ENCODE measurements around the gene POMGNT2.
A peak's percentile ranks its signal among the peaks of the same experiment; 100 is the strongest.

POMGNT2 gene

DNA sequence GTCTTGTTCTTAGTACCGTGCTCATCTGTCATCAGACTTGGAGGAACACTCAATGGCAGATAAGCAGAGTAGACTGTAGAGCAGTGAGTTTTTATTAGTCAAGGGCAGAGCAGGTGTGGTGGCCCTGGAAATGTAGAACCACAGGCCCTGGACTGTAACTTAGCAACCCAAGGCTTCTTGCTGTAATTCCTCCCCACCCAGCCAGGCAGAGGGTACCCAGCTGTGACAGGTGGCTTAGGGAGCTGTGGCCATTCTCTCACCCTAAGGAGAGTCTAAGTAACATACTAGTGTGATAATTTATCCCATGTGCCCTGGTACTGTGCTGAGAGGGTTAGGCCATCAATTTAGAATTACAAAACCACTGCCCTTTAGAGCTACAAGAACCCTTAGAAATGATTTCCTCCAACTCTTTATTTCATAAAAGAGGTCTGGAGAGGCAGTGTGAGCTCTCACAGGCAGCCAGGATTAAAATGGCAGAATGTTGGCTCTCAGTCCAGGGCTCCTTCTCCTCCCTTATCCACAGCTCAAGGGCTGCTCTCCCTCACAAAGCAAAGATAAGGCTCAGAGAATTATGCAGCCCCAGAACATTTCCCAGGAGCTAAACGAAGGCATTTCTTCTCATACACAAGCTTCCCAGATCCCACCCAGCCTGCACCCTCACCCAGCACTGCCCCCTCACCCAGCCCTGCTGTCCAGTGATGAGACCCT, 3.0 kb downstream of the POMGNT2 start:
- peak in 1 of 2 experiments; percentile 27 for DNase-seq

GRCh38 chr3:43098761-43099160, 7.1 kb downstream of the POMGNT2 start:
- DNase-seq, result no peak

GRCh38 chr3:43097400-43098080, 8.3 kb downstream of the POMGNT2 start:
- DNase-seq, result no peak

DNA sequence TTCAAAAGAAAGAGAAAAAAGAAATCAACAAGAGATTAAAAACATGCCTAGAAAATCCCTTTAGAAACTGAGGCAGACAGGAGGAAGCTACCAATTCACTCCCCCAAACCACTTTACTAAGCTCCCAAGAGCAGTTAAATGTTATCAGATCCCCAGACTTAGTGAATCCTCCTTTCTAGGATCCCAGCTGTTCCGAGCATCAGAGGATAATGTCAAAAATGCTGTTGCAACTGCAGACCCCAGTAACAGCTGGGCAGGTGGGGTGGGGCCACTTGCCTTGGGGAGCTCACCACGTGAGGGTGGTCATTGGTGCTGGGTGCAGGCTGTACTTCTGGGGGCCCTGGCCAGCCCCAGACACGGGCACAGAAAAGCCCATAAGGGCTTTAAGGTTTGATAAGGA, 9.1 kb downstream of the POMGNT2 start:
- DNase-seq, result no peak

- no peak for DNase-seq
Observed at GRCh38 chr3:43095370-43095769, 10.5 kb downstream of the POMGNT2 start.

DNA sequence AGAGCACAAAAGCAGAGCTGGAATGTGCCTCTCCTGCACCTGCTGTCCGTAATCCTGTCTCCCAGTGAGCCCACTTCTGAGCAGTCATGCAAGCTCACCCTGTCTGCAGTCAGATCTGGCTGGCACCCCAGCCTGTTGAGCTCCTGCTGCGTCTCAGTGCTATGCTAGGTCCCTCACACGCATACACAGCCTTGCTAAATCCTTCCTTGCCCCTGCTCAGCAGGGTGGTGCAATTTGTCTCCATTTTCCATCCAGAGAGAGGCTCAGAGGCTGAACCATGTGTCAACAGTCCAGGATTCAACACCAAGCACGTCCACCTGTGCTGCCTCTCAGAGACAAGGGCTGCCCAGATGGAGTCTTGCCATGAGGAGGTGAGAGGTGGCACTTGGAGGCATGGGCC, 11.0 kb downstream of the POMGNT2 start:
- DNase-seq, result no peak

DNA sequence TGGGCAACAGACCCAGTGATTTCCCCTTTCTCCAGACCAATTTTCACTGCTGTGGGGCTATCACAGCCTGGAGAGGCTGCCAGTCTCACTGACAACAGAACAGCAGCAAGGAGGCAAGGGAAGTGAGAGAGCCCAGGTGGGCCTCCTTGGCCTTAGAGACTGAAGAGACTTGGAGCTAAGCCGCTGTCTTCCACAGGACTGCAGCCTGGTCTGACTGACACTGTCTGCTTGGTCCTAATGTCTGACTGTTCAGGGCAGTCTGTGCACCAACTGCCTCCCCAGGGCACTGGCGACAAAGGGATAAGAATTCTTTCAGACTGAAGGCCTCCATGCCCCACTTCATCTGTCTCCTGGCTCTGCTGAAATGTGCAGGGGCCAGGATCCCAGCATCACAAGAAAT, 11.5 kb downstream of the POMGNT2 start:
- no peak for DNase-seq

DNA sequence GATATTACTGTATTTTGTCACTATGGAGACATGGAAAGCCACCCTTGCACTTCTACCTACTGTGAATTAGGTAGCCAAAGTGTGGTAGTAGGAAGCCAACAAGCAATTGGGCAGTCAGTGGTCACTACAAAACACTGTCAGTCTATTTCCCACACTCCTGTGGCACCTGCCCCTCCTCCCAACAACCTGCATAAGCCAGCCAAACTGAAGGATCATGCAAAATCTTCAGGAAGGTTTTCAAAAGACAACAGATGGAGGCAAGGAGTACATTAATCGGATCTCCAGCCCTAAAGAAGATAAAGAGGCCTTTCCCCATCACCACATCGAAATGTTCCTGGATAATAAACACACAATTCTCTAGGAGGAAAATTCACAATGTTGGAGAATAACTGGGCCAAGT, 11.9 kb downstream of the POMGNT2 start:
- no peak for DNase-seq

DNA sequence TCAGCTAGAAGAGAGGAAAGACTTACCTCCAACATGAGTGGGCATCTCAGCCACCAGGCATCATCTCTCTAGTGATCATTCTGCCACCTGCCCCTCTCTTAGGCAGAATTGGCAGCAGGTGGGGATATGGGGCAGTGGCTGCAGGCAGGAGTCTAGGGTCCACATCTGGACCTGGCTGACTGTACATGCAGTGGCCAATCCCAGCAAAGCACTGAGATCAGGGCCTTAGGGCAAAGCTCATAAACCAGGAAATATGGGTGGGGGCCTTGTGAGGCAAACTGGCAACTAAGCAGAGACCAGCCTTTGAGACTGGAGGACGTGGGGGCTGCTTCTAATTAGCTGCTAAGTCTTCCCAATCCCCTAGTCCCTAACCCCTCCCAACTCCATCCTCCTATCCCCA, 12.9 kb downstream of the POMGNT2 start:
- no peak for DNase-seq

- no peak for DNase-seq
Observed at GRCh38 chr3:43091481-43091880, 14.4 kb downstream of the POMGNT2 start.

DNA sequence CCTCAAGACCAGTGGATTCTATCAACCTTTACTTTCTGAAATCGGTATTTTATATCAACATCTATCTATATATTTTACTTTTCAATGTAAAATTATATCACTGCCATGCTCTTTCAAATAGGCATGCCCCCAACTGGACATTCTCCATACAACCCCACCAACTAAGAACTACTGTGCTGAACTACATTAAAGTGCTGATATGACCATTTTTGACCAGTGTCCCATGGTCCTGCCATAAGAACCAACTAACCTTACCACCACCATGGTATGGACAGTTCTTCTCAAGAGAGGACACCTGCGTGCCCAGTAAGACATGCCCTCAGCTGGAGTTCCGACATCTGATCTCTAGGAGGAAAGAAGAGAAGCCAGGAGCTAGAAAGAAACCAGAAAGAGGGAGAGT, 15.6 kb downstream of the POMGNT2 start:
- DNase-seq, result no peak

DNA sequence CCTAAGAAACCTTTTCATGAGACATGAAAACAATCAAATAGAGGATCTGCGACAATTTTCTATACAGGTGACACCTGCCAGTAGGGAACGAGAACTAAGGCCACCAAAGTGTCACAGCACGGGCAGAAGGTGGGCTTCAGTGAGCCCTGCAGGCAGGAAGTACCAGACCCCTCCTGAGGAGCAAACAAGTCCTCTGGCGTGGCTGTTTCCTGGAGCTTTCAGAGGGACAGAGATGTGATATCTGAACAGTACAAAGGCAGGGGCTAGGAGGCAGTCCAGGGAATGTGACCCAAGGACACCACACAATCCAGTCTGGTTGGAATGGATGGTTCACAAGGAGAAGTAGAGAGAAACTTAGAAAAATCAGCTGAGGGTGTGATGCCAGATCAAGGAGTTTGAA, 16.8 kb downstream of the POMGNT2 start:
- no peak for DNase-seq

DNA sequence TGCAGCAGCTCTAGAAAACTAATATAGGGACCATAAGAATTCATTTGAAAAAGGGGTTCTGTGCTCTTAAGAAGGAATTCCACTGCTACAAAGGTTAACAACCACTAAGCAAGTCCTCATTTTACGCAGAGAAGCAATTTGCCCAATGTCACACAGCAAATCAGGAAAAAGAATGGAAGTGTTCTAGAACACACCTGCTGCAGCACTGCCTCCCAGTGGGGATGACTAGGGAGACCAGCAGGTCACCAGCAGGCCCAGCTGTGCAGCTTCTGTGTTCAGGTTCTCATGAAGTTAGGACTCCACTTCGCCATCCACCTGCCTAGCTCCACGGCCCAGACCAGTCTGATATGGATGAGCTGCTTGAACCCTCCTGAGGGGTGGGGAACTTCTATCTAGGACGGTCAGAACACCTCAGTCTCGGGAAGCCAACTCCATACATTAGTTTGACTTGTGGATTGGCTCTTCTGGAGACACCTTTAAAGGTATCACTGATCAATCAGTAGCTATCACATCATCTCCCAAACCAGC, 18.6 kb downstream of the POMGNT2 start:
- DNase-seq, result no peak

GRCh38 chr3:43086460-43087165, 19.3 kb downstream of the POMGNT2 start:
- DNase-seq, result no peak

DNA sequence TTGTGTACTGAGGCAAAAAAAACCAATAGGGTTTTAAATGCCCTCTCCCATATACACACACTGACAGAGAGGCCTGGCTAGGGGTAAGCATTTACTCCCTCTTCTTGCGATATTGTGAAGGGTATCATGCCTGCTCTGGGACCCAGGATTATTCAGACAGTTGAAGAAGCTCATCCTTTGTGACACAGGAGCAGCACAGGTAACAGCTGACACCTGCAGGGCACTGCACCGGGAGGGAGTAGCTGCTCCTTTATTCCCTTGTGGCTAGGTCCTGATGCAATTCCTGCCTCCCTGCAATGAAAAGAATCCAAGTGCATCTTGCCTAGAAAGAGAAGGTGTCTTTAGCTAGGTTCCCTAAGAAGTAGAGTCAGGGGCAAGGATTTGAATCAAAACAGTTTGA, 23.4 kb downstream of the POMGNT2 start:
- DNase-seq, result no peak

- DNase-seq, result no peak
Observed at GRCh38 chr3:43081796-43082195, 24.1 kb downstream of the POMGNT2 start.

DNA sequence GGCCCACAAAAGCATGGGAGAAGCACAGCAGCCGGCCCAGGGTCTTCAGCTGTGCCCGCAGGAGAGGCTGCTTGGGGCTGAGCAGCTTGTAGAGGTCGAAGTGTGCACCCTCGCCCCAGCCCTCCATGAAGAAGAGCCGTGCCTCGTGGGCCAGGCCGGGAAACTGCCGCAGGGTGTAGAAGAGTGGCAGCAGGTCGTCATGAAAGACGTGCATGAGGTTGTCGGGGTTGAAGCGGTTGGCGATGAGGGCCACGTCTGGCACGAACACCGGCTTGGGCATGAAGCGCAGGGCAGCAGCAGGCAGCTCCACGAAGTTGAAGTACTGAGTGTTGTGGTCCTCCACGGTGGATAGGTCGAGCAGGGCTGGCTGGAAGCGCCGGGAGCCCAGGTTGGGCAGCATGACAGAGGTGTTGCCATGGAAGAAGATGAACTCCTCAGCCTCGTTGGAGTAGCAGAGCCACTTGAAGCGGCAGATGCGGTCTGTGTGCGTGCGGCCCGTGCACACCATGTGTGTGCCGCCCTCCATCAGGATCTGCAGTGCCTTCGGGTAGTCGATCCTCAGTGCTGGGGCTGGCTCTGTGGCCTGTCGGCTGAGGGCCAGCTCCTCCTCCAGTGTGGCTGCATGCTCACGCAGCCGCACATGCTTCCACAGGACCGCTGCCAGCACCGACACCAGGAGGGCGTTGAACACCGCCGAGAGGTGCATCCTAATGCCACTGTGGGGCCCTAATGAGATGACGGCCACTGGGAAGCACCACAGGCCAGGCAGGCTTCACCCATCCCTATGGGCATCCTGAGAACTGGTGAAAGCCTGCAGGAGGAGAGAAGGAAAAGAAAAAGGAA, 24.9 kb downstream of the POMGNT2 start:
- DNase-seq, result no peak

GRCh38 chr3:43079536-43080332, 26.1 kb downstream of the POMGNT2 start:
- no peak for DNase-seq

- no peak for DNase-seq
Observed at GRCh38 chr3:43077707-43078106, 28.2 kb downstream of the POMGNT2 start.

GRCh38 chr3:43077261-43077660, 28.6 kb downstream of the POMGNT2 start:
- DNase-seq, result no peak

DNA sequence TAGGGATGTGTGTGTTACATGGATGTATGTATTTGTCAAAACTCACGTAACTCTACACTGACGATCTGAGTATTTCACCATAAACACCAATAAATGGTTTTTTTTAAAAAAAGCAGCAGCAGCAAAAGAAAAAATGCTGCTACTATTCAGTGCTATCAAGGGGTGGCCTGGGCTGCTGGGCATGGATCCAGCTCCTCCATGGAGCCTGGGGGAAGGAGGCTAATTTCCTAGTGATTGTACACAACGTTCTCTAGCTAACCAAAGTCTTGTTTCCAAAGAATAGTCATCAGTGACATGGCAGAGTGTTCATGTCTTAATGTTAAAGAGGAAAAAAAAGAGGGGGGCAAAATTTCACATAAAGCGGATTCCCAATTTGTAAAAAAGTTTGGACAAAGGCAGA, 29.0 kb downstream of the POMGNT2 start:
- no peak for DNase-seq

All from NCI-H187 (cell line).